ENCODE results near the gene MYH7. TPM values are rescaled to one million over a fixed set of nuclear protein-coding genes. Genes with fewer than 3 reads are reported as not detected.

Gene MYH7
- total RNA-seq, 1 experiment from 2014 or later = not detected

- Histone ChIP-seq H3K27ac (ENCODE audit: low read depth, low read length, poor library complexity, severe bottlenecking) (no peak overlapping the region), H3K4me3 (ENCODE audit: low read depth, low read length, poor library complexity, severe bottlenecking) (no peak overlapping the region), H3K4me1 (ENCODE audit: insufficient read depth, low read length, poor library complexity, severe bottlenecking) (no peaks in the 10 kb centered on the region), H3K9me3 (ENCODE audit: low read depth, low read length, poor library complexity, severe bottlenecking) (no peaks in the 10 kb centered on the region), H3K36me3 (ENCODE audit: insufficient read depth, low read length, poor library complexity, severe bottlenecking) (no peaks in the 10 kb centered on the region), H3K27me3 (replicated peaks; ENCODE audit: insufficient read depth, low read depth, low read length, poor library complexity) (no peaks in the 10 kb centered on the region)
- POLR2A ChIA-PET (ENCODE audit: low non-redundant PET) = no interaction called here
- CTCF ChIA-PET = no interaction called here
- DNase-seq (ENCODE audit: low spot score) = no peak
- BruUV-seq (replicated peaks) = no TSS peak
- no peak for TF ChIP-seq EZH2 (IDR thresholded peaks at IDR 0.05; ENCODE audit: borderline replicate concordance, low read depth, low read length, poor library complexity, severe bottlenecking)
- intact Hi-C loops (cut with micrococcal nuclease; ENCODE audit: unreplicated experiment) = no loop called here
Observed at GRCh38 chr14:23445773-23446172, 10.3 kb upstream of the MYH7 start.

GRCh38 chr14:23444314-23444713 is 8.9 kb upstream of the MYH7 start:
- Histone ChIP-seq H3K4me3 (ENCODE audit: low read depth, low read length, poor library complexity, severe bottlenecking) (no peak overlapping the region), H3K36me3 (ENCODE audit: insufficient read depth, low read length, poor library complexity, severe bottlenecking) (no peaks in the 10 kb centered on the region), H3K9me3 (ENCODE audit: low read depth, low read length, poor library complexity, severe bottlenecking) (no peaks in the 10 kb centered on the region), H3K4me1 (ENCODE audit: insufficient read depth, low read length, poor library complexity, severe bottlenecking) (no peaks in the 10 kb centered on the region), H3K27ac (ENCODE audit: low read depth, low read length, poor library complexity, severe bottlenecking) (no peak overlapping the region), H3K27me3 (replicated peaks; ENCODE audit: insufficient read depth, low read depth, low read length, poor library complexity) (no peaks in the 10 kb centered on the region)
- ChIA-PET CTCF (no interaction called here), POLR2A (ENCODE audit: low non-redundant PET) (no interaction called here)
- intact Hi-C loops (cut with micrococcal nuclease; ENCODE audit: unreplicated experiment) = no loop called here
- no TSS peak for BruUV-seq (replicated peaks)
- TF ChIP-seq, protein P1, sequence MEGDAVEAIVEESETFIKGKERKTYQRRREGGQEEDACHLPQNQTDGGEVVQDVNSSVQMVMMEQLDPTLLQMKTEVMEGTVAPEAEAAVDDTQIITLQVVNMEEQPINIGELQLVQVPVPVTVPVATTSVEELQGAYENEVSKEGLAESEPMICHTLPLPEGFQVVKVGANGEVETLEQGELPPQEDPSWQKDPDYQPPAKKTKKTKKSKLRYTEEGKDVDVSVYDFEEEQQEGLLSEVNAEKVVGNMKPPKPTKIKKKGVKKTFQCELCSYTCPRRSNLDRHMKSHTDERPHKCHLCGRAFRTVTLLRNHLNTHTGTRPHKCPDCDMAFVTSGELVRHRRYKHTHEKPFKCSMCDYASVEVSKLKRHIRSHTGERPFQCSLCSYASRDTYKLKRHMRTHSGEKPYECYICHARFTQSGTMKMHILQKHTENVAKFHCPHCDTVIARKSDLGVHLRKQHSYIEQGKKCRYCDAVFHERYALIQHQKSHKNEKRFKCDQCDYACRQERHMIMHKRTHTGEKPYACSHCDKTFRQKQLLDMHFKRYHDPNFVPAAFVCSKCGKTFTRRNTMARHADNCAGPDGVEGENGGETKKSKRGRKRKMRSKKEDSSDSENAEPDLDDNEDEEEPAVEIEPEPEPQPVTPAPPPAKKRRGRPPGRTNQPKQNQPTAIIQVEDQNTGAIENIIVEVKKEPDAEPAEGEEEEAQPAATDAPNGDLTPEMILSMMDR (conservative IDR thresholded peaks at IDR 0.05; ENCODE audit: low read depth, low read length) = no peak
- DNase-seq (ENCODE audit: low spot score) = no peak

DNA sequence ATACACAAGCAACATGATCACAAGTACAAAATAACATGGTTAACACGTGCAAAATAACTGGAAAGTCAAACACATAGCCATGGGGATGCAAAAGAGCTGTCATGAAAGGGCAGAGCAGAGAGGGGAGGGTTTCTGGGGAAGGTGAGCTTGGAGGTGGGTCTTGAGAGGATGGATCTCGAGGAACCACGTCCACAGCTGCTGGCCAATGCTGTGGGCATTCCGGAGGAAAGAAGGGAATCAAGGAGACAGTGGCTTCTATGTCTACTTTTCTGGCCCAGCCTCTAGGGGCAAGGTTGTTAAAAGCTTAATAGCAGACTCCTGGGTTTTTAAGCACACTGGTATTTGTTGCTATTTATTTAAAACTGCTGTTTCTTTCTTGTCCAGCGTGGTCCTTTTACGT is 8.4 kb upstream of the MYH7 start:
- POLR2A ChIA-PET (ENCODE audit: low non-redundant PET) = no interaction called here
- H3K27ac ChIP-seq (ENCODE audit: low read depth, low read length, poor library complexity, severe bottlenecking) = no peak overlapping the region
- TF ChIP-seq EZH2 (IDR thresholded peaks at IDR 0.05; ENCODE audit: borderline replicate concordance, low read depth, low read length, poor library complexity, severe bottlenecking) = no peak
- TF ChIP-seq, protein P1 (conservative IDR thresholded peaks at IDR 0.05; ENCODE audit: low read depth, low read length) = no peak
- H3K4me1 ChIP-seq (ENCODE audit: insufficient read depth, low read length, poor library complexity, severe bottlenecking) = no peaks in the 10 kb centered on the region
- H3K36me3 ChIP-seq (ENCODE audit: insufficient read depth, low read length, poor library complexity, severe bottlenecking) = no peaks in the 10 kb centered on the region
- intact Hi-C loops (cut with micrococcal nuclease; ENCODE audit: unreplicated experiment) = no loop called here
- BruUV-seq (replicated peaks) = no TSS peak
- no peaks in the 10 kb centered on the region for H3K27me3 ChIP-seq (replicated peaks; ENCODE audit: insufficient read depth, low read depth, low read length, poor library complexity)
- CTCF ChIA-PET = no interaction called here
- no peak overlapping the region for H3K4me3 ChIP-seq (ENCODE audit: low read depth, low read length, poor library complexity, severe bottlenecking)
- H3K9me3 ChIP-seq (ENCODE audit: low read depth, low read length, poor library complexity, severe bottlenecking) = no peaks in the 10 kb centered on the region
- DNase-seq (ENCODE audit: low spot score) = no peak

DNA sequence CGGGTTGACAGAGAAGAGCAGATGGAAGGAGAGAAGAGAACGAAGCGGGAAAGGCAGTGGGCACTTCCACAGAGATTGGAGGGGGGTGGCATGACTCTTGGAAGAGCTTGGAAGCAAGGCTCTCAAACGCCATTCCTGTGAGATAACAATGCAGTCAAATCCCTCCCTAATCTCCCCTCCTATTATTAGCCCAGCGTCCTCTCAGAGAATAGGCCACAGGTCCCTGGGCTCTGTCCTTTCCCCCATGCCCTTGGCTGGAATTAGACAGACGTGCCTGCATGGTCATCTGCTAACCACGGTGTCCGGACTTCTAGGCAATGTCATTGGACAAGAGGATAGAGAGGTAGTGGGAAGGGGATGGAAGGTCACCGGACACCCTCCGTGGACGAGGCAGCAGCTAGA is 8.0 kb upstream of the MYH7 start:
- intact Hi-C loops (cut with micrococcal nuclease; ENCODE audit: unreplicated experiment) = no loop called here
- BruUV-seq (replicated peaks) = no TSS peak
- H3K9me3 ChIP-seq (ENCODE audit: low read depth, low read length, poor library complexity, severe bottlenecking) = no peaks in the 10 kb centered on the region
- no peak overlapping the region for H3K4me3 ChIP-seq (ENCODE audit: low read depth, low read length, poor library complexity, severe bottlenecking)
- CTCF ChIA-PET = no interaction called here
- H3K4me1 ChIP-seq (ENCODE audit: insufficient read depth, low read length, poor library complexity, severe bottlenecking) = no peaks in the 10 kb centered on the region
- no peaks in the 10 kb centered on the region for H3K36me3 ChIP-seq (ENCODE audit: insufficient read depth, low read length, poor library complexity, severe bottlenecking)
- TF ChIP-seq, protein P1 (conservative IDR thresholded peaks at IDR 0.05; ENCODE audit: low read depth, low read length) = no peak
- no peak for TF ChIP-seq EZH2 (IDR thresholded peaks at IDR 0.05; ENCODE audit: borderline replicate concordance, low read depth, low read length, poor library complexity, severe bottlenecking)
- H3K27me3 ChIP-seq (replicated peaks; ENCODE audit: insufficient read depth, low read depth, low read length, poor library complexity) = no peaks in the 10 kb centered on the region
- POLR2A ChIA-PET (ENCODE audit: low non-redundant PET) = no interaction called here
- H3K27ac ChIP-seq (ENCODE audit: low read depth, low read length, poor library complexity, severe bottlenecking) = no peak overlapping the region
- DNase-seq (ENCODE audit: low spot score) = no peak
